Mononuclear cell (primary cell): ENCODE data around the gene FAM78A. TPM values are rescaled to one million over a fixed set of nuclear protein-coding genes. Genes with fewer than 3 reads are reported as not detected.

ENCODE experiments used
- H3K27me3 ChIP-seq: 2 replicates; pipeline ENCODE4 v1.6.0; 2011; ENCODE audit warnings: low read length, control low read depth; ENCODE audit not compliant: insufficient read depth
- H3K4me1 ChIP-seq: 2 replicates; pipeline ENCODE4 v1.5.1; 2011; ENCODE audit warnings: mild to moderate bottlenecking, low read length, control low read depth; ENCODE audit not compliant: insufficient read depth
- H3K4me3 ChIP-seq: 2 replicates; pipeline ENCODE4 v1.5.1; 2011; ENCODE audit warnings: mild to moderate bottlenecking, low read length, moderate library complexity
- H3K9me3 ChIP-seq: 2 replicates; pipeline ENCODE4 v1.5.1; 2011; ENCODE audit warnings: low read depth, mild to moderate bottlenecking, control low read depth, low read length
- total RNA-seq: library from RNA; depleted of rRNA; stranded (reverse); fragments of >200 nt; gene quantifications from one replicate; pipeline ENCODE4 v1.2.3, GENCODE V29; 2012

Gene FAM78A
- total RNA-seq, 1 donor: 32.3 TPM

- H3K9me3 ChIP-seq: no peaks in the 10 kb centered on the region
- no peak overlapping the region for H3K4me3 ChIP-seq
- H3K27me3 ChIP-seq: no peaks in the 10 kb centered on the region
- peaks cover 10% of the 10 kb centered on the region for H3K4me1 ChIP-seq
These were observed 31.7 kb upstream of the FAM78A start for GRCh38 chr9:131307974-131308373.

- Histone ChIP-seq H3K4me1 (peaks cover 10% of the 10 kb centered on the region), H3K27me3 (no peaks in the 10 kb centered on the region)
These were observed 30.2 kb upstream of the FAM78A start for GRCh38 chr9:131306397-131307004.

GRCh38 chr9:131304676-131305355 lies 28.5 kb upstream of the FAM78A start:
- H3K4me1 ChIP-seq: no peaks in the 10 kb centered on the region

More at GRCh38 chr9:131306397-131307004, 30.2 kb upstream of the FAM78A start:
- Histone ChIP-seq H3K4me3 (no peak overlapping the region), H3K9me3 (no peaks in the 10 kb centered on the region)

GRCh38 chr9:131303381-131304321 lies 27.3 kb upstream of the FAM78A start:
- H3K4me3 ChIP-seq: no peak overlapping the region
- no peaks in the 10 kb centered on the region for H3K4me1 ChIP-seq
- no peaks in the 10 kb centered on the region for H3K9me3 ChIP-seq
- no peaks in the 10 kb centered on the region for H3K27me3 ChIP-seq

More at GRCh38 chr9:131304676-131305355, 28.5 kb upstream of the FAM78A start:
- Histone ChIP-seq H3K4me3 (no peak overlapping the region), H3K27me3 (no peaks in the 10 kb centered on the region), H3K9me3 (no peaks in the 10 kb centered on the region)

- Histone ChIP-seq H3K27me3 (no peaks in the 10 kb centered on the region), H3K9me3 (no peaks in the 10 kb centered on the region), H3K4me1 (no peaks in the 10 kb centered on the region), H3K4me3 (no peak overlapping the region)
These were observed 26.1 kb upstream of the FAM78A start for GRCh38 chr9:131302244-131303075.

- no peaks in the 10 kb centered on the region for H3K4me1 ChIP-seq
- no peaks in the 10 kb centered on the region for H3K9me3 ChIP-seq
- no peaks in the 10 kb centered on the region for H3K27me3 ChIP-seq
- H3K4me3 ChIP-seq: no peak overlapping the region
These were observed 24.1 kb upstream of the FAM78A start for GRCh38 chr9:131300444-131300843.

- Histone ChIP-seq H3K4me1 (no peaks in the 10 kb centered on the region), H3K9me3 (no peaks in the 10 kb centered on the region), H3K27me3 (no peaks in the 10 kb centered on the region), H3K4me3 (no peak overlapping the region)
These were observed 23.6 kb upstream of the FAM78A start for GRCh38 chr9:131299961-131300347.

- no peaks in the 10 kb centered on the region for H3K27me3 ChIP-seq
- H3K9me3 ChIP-seq: no peaks in the 10 kb centered on the region
- H3K4me3 ChIP-seq: no peak overlapping the region
- no peaks in the 10 kb centered on the region for H3K4me1 ChIP-seq
These were observed 23.1 kb upstream of the FAM78A start for GRCh38 chr9:131299346-131299960.

- H3K4me1 ChIP-seq: no peaks in the 10 kb centered on the region
These were observed 22.5 kb upstream of the FAM78A start for GRCh38 chr9:131298816-131299215.

GRCh38 chr9:131298341-131298740 lies 22.0 kb upstream of the FAM78A start:
- Histone ChIP-seq H3K27me3 (no peaks in the 10 kb centered on the region), H3K9me3 (no peaks in the 10 kb centered on the region), H3K4me1 (no peaks in the 10 kb centered on the region), H3K4me3 (no peak overlapping the region)

More at GRCh38 chr9:131298816-131299215, 22.5 kb upstream of the FAM78A start:
- Histone ChIP-seq H3K4me3 (no peak overlapping the region), H3K9me3 (no peaks in the 10 kb centered on the region), H3K27me3 (no peaks in the 10 kb centered on the region)

- Histone ChIP-seq H3K27me3 (no peaks in the 10 kb centered on the region), H3K9me3 (no peaks in the 10 kb centered on the region), H3K4me3 (no peak overlapping the region), H3K4me1 (no peaks in the 10 kb centered on the region)
These were observed 21.6 kb upstream of the FAM78A start for GRCh38 chr9:131297903-131298302.

- Histone ChIP-seq H3K27me3 (no peaks in the 10 kb centered on the region), H3K9me3 (no peaks in the 10 kb centered on the region)
These were observed 20.7 kb upstream of the FAM78A start for GRCh38 chr9:131296906-131297500.

GRCh38 chr9:131296460-131296859 lies 20.1 kb upstream of the FAM78A start:
- H3K27me3 ChIP-seq: no peaks in the 10 kb centered on the region
- H3K4me3 ChIP-seq: no peak overlapping the region
- H3K9me3 ChIP-seq: no peaks in the 10 kb centered on the region
- H3K4me1 ChIP-seq: no peaks in the 10 kb centered on the region

More at GRCh38 chr9:131296906-131297500, 20.7 kb upstream of the FAM78A start:
- Histone ChIP-seq H3K4me1 (no peaks in the 10 kb centered on the region), H3K4me3 (no peak overlapping the region)

GRCh38 chr9:131292937-131293336 lies 16.6 kb upstream of the FAM78A start:
- no peaks in the 10 kb centered on the region for H3K4me1 ChIP-seq
- no peaks in the 10 kb centered on the region for H3K9me3 ChIP-seq
- no peak overlapping the region for H3K4me3 ChIP-seq
- H3K27me3 ChIP-seq: no peaks in the 10 kb centered on the region
